ENCODE measurements around the gene ENPEP. TPM values are rescaled to one million over a fixed set of nuclear protein-coding genes. Genes with fewer than 3 reads are reported as not detected.

The ENPEP gene
- total RNA-seq, 2 experiments from 2014 or later = 0.05 TPM; not detected in 1

GRCh38 chr4:110533940-110534339 lies 58.0 kb downstream of the ENPEP start:
- ATAC-seq (peak; percentile 58), DNase-seq (no peak)
- Mint-ChIP-seq H3K4me1 (ENCODE audit: low read depth) (no peaks in the 10 kb centered on the region), H3K27me3 (peaks cover 36% of the 10 kb centered on the region), H3K4me3 (no peak overlapping the region), H3K36me3 (ENCODE audit: low read depth) (no peaks in the 10 kb centered on the region), H3K27ac (no peak overlapping the region), H3K9me3 (peaks cover 3% of the 10 kb centered on the region)
- TF ChIP-seq CTCF (IDR thresholded peaks at IDR 0.05) = no peak
- POLR2A ChIA-PET = no interaction called here
- CTCF ChIA-PET = interaction anchor here (1.3 to 2.3 kb wide), 3 partner anchors 17 to 24 kb away, joined by 5 to 9 read pairs (median 6); no protein-coding TSS in a partner anchor
- intact Hi-C loops (cut with micrococcal nuclease) = no loop called here

GRCh38 chr4:110540581-110540980 lies 64.6 kb downstream of the ENPEP start:
- no peak overlapping the region for H3K27ac Mint-ChIP-seq
- no peaks in the 10 kb centered on the region for H3K4me1 Mint-ChIP-seq (ENCODE audit: low read depth)
- intact Hi-C loops (cut with micrococcal nuclease) = no loop called here
- no peaks in the 10 kb centered on the region for H3K36me3 Mint-ChIP-seq (ENCODE audit: low read depth)
- H3K27me3 Mint-ChIP-seq = peaks cover 25% of the 10 kb centered on the region
- peaks cover 3% of the 10 kb centered on the region for H3K9me3 Mint-ChIP-seq
- DNase-seq (no peak), ATAC-seq (no peak)
- ChIA-PET POLR2A (no interaction called here), CTCF (interaction anchor here (0.8 kb wide), 1 partner anchor 10 kb away, joined by 3 read pairs; no protein-coding TSS in a partner anchor)
- no peak for TF ChIP-seq CTCF (IDR thresholded peaks at IDR 0.05)
- H3K4me3 Mint-ChIP-seq = no peak overlapping the region

- no peaks in the 10 kb centered on the region for H3K4me1 Mint-ChIP-seq (ENCODE audit: low read depth)
- TF ChIP-seq CTCF (IDR thresholded peaks at IDR 0.05) = no peak
- DNase-seq (no peak), ATAC-seq (no peak)
- no peaks in the 10 kb centered on the region for H3K36me3 Mint-ChIP-seq (ENCODE audit: low read depth)
- peaks cover 25% of the 10 kb centered on the region for H3K27me3 Mint-ChIP-seq
- intact Hi-C loops (cut with micrococcal nuclease) = no loop called here
- peaks cover 3% of the 10 kb centered on the region for H3K9me3 Mint-ChIP-seq
- no peak overlapping the region for H3K27ac Mint-ChIP-seq
- ChIA-PET CTCF (interaction anchor here (0.8 kb wide), 1 partner anchor 11 kb away, joined by 3 read pairs; no protein-coding TSS in a partner anchor), POLR2A (no interaction called here)
- H3K4me3 Mint-ChIP-seq = no peak overlapping the region
Observed at GRCh38 chr4:110540982-110541451, 65.1 kb downstream of the ENPEP start.

- intact Hi-C loops (cut with micrococcal nuclease) = no loop called here
- DNase-seq (no peak), ATAC-seq (no peak)
- CTCF ChIA-PET = interaction anchor here (0.9 kb wide), 1 partner anchor 27 kb away, joined by 4 read pairs; no protein-coding TSS in a partner anchor
- Mint-ChIP-seq H3K4me1 (ENCODE audit: low read depth) (no peaks in the 10 kb centered on the region), H3K36me3 (ENCODE audit: low read depth) (no peaks in the 10 kb centered on the region), H3K9me3 (no peaks in the 10 kb centered on the region), H3K4me3 (no peak overlapping the region), H3K27ac (no peak overlapping the region), H3K27me3 (peaks cover 18% of the 10 kb centered on the region)
- POLR2A ChIA-PET = interaction anchor here (0.7 kb wide), 1 partner anchor 41 kb away, joined by 4 read pairs; no protein-coding TSS in a partner anchor
- no peak for TF ChIP-seq CTCF (IDR thresholded peaks at IDR 0.05)
Observed at GRCh38 chr4:110543577-110543976, 67.6 kb downstream of the ENPEP start.

- CTCF ChIA-PET = no interaction called here
- peaks cover 18% of the 10 kb centered on the region for H3K27me3 Mint-ChIP-seq
- POLR2A ChIA-PET = no interaction called here
Observed at GRCh38 chr4:110544594-110544993, 68.6 kb downstream of the ENPEP start.

More at GRCh38 chr4:110544594-110544993, 68.6 kb downstream of the ENPEP start:
- DNase-seq (no peak), ATAC-seq (no peak)
- TF ChIP-seq CTCF (IDR thresholded peaks at IDR 0.05) = no peak
- Mint-ChIP-seq H3K9me3 (no peaks in the 10 kb centered on the region), H3K27ac (no peak overlapping the region), H3K4me1 (ENCODE audit: low read depth) (no peaks in the 10 kb centered on the region), H3K36me3 (ENCODE audit: low read depth) (no peaks in the 10 kb centered on the region), H3K4me3 (no peak overlapping the region)
- intact Hi-C loops (cut with micrococcal nuclease) = no loop called here

Measured in activated CD8-positive, alpha-beta T cell treated with anti-CD3 and anti-CD28 coated beads for 36 hours (primary cell).